Effector memory CD8-positive, alpha-beta T cell (primary cell): ENCODE measurements around the gene CAMTA1.

ENCODE experiments used
- ATAC-seq: fragments of 150-1000 bp; cut with Tn5 transposase; replicated peaks from 2 replicates; pipeline ENCODE4 v1.10.0; 2021; ENCODE audit warnings: mild to moderate bottlenecking, moderate library complexity
- DNase-seq, 3 experiments: peaks; one replicate each; pipeline ENCODE4 v3.0.0; 2021
- H3K27ac Mint-ChIP-seq, 2 donors: one replicate each; pipeline ENCODE4 v1.8.0; 2022; ENCODE audit warnings: mild to moderate bottlenecking in 2 of 2, mixed read lengths in 2 of 2, moderate library complexity in 2 of 2
- H3K27me3 Mint-ChIP-seq, 2 donors: one replicate each; pipeline ENCODE4 v1.8.0; 2022; ENCODE audit warnings: mixed read lengths in 2 of 2
- H3K36me3 Mint-ChIP-seq: one replicate; pipeline ENCODE4 v1.8.0; 2022; ENCODE audit warnings: mild to moderate bottlenecking, moderate library complexity, mixed read lengths; ENCODE audit not compliant: insufficient read depth
- H3K4me1 Mint-ChIP-seq, 2 donors: one replicate each; pipeline ENCODE4 v1.8.0; 2022; ENCODE audit warnings: low read depth in 2 of 2, mixed read lengths in 2 of 2
- H3K4me3 Mint-ChIP-seq, 2 donors: one replicate each; pipeline ENCODE4 v1.8.0; 2022; ENCODE audit warnings: mild to moderate bottlenecking in 2 of 2, mixed read lengths in 2 of 2, moderate library complexity in 2 of 2
- H3K9me3 Mint-ChIP-seq, 2 donors: one replicate each; pipeline ENCODE4 v1.8.0; 2022; ENCODE audit warnings: mixed read lengths in 2 of 2

The CAMTA1 gene

DNA sequence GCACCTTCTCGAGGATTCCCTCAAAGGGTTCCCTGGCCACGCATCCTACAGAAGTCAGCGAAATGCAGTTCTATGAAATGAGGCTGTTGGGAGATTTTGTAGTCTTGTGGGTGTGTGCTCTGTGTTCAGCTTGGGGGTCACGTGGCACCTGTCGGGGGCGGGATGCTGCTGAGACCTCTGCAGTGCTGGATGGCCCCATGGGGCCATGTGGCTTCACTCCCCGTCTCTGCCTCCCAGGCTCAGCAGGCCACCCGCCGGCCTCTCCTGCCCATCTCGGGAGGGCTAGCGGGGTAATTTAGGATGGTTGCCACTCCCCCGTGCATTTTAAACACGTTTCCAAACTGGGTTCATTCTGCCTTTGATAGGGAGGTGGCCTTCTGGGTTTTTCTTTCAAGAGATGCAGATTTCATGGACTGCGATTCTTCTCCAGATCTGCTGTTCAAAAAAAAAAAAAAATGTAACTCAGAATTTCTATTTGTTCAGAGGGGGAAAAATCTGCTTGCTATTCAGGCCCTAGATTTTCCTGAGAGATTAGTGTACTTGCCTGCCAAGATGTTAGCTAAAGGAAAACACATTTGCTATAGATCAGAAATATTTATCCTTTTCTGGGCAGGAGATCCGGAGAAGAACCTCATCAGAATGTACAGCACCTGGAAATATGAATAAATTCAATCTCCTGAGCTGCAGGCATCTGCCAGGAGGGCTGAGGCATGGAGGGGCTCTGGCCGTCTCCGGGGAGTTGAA is 708.6 kb downstream of the CAMTA1 start:
- Mint-ChIP-seq H3K4me3 (no peak overlapping the region), H3K27me3 (peaks cover 5 to 15% of the 10 kb centered on the region in 2 donors), H3K9me3 (peaks cover 9 to 11% of the 10 kb centered on the region in 2 donors), H3K4me1 (no peaks in the 10 kb centered on the region), H3K27ac (no peak overlapping the region), H3K36me3 (no peaks in the 10 kb centered on the region)
- ATAC-seq (no peak), DNase-seq (no peak)

DNA sequence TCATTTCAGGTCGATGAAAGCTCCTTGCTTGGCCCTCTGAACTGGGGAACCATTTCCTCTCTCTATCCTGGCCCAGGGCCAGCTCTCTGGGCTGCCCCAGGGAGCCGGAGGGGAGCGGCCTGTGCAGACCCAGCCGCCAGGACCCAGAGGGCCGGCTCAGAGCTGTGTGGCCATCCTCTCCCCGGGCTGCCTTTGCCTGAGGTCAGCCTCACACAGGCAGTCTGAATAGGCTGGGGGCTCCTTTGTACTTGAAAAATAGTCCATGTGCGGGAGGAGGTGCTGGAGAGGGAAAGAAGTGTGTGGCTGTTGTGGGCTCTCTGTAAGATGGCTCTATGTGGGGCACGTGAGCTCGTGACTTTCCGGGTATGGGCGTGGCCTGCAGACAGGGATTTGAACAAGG is 710.7 kb downstream of the CAMTA1 start:
- Mint-ChIP-seq H3K4me1 (no peaks in the 10 kb centered on the region), H3K27me3 (peaks cover 0 to 11% of the 10 kb centered on the region in 2 donors), H3K36me3 (no peaks in the 10 kb centered on the region), H3K9me3 (peaks cover 9 to 11% of the 10 kb centered on the region in 2 donors), H3K27ac (no peak overlapping the region), H3K4me3 (no peak overlapping the region)
- ATAC-seq: no peak
- DNase-seq: no peak

DNA sequence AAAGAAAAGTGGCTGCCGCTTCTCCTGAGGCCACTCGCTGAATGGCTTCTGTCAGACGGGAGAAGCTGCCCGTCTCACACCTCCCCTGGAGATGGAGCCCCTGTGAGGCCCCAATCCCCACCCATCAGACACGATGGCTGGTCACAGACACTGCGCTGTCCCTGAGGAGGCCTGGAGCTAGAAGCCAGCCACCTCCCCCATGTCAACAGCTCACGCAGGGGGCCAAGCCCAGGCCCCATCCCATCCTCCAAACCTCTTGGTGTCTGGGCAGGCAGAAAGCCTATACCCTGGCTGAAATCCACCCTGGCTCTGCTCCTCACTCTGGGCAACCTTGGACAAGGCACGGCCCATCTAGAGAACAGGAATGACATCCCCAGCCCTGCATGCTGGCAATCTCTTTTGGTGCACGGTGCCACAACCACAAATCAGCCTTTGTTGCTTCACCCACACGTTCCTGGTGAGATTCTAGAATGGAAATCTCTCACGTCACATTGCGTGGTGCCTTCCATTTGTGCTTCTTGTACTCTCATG is 711.9 kb downstream of the CAMTA1 start:
- DNase-seq: no peak
- Mint-ChIP-seq H3K9me3 (peaks cover 9 to 11% of the 10 kb centered on the region in 2 donors), H3K27me3 (peaks cover 0 to 6% of the 10 kb centered on the region in 2 donors), H3K36me3 (no peaks in the 10 kb centered on the region), H3K4me1 (no peaks in the 10 kb centered on the region), H3K4me3 (no peak overlapping the region), H3K27ac (no peak overlapping the region)
- ATAC-seq: no peak

DNA sequence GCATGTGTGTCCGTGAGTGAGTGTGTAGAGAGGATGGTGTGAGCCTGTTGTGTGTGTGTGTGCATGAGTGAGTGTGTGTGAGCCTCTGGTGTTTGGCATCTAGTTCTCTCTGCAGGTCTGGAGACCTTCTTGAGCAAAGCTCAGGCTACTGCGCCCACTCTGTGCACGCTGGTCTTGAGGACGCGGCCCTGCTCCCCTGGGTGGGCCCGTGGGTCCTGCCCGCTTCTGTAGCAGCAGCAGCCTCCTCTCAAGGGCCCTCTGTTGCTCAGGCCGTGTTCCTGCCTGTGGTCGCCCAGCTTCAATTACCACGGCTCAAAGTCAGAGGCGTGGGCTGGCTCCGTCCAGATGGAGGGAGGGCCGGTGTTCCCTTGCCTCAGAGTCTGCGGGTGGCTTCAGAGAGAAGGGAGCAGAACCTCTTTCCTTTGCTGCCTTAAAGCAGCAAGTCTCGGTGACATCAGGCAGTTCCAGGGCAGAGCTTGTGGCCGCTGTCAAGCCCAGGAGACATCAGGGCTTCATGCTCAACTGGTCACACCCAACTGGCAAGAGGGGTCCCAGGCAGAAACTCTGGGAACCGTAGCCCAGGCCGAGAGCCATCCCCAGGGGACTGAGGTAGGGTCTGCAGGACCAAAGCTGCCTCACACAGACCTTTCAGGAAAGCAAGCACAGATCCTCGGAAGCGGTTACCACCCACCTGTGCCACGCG is 715.3 kb downstream of the CAMTA1 start:
- H3K36me3 Mint-ChIP-seq: no peaks in the 10 kb centered on the region
- no peaks in the 10 kb centered on the region for H3K9me3 Mint-ChIP-seq
- H3K27ac Mint-ChIP-seq: no peak overlapping the region
- H3K4me3 Mint-ChIP-seq: no peak overlapping the region
- ATAC-seq (no peak), DNase-seq (no peak)
- H3K4me1 Mint-ChIP-seq: no peaks in the 10 kb centered on the region
- no peaks in the 10 kb centered on the region for H3K27me3 Mint-ChIP-seq

DNA sequence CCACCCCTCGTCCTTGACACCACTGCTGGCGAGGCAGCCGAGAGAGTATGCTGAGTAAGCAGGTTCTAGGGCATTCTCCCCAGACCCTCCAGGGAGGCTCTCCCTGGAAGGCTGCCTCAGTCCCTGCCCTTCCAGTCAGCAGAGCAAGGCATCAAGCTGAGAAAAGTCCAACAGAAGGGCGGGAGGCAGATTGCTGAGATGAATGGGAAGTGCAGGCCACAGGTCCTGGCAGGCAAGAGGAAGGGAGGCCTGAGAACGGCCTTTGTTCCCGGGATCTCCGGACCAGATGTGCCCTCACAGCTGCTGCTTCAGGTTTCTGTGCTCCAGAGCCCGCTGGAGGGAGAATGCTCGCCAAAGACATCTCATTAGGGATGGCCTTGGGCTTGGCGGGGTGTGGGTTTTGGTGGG is 715.8 kb downstream of the CAMTA1 start:
- Mint-ChIP-seq H3K9me3 (no peaks in the 10 kb centered on the region), H3K4me1 (no peaks in the 10 kb centered on the region), H3K4me3 (no peak overlapping the region), H3K27me3 (no peaks in the 10 kb centered on the region), H3K27ac (no peak overlapping the region), H3K36me3 (no peaks in the 10 kb centered on the region)
- ATAC-seq (no peak), DNase-seq (no peak)

DNA sequence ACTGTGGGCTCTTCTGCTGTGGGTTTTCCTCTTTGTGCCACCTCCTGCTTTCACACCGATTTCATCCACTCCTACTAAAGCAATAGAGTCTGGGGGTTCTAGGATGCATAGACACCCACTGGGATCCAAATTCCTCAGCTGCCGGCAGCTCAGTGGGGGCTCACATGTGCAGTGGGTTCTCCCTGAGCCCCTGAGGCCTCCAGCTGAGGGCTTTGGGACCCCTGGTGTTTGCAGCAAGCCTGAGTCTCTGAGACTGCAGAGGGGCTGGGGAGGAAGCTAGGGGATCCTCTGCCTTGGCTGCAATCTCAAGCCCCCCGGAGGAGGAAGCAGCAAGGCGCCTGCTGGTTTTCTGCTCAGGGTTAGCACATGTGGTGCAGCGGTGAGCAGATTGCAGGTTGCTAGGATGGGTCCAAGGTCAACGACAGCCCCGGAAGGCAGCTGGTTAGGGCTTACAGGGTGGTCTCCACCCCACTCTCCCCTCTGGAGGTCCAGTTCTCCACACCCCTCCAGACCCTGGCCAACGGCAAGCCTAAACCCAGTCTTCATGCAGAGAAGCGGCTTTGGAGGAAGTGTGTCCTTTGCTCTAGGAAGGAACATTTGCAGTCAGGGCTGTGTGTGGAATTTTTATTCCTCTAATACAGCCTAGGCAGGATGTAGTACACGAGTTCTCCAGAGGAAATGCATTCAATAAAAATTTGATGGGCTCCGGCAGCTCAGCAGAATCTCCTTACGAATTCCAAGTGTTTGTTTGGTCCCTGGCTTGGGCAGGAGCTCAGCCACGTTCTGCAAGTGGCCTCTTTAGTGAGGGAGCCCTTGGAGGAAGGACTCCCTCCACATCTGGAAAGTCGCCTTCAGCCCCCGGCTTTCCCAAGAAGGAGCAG is 716.7 kb downstream of the CAMTA1 start:
- H3K27me3 Mint-ChIP-seq: no peaks in the 10 kb centered on the region
- no peak overlapping the region for H3K27ac Mint-ChIP-seq
- no peak overlapping the region for H3K4me3 Mint-ChIP-seq
- H3K4me1 Mint-ChIP-seq: no peaks in the 10 kb centered on the region
- no peak for ATAC-seq
- no peaks in the 10 kb centered on the region for H3K9me3 Mint-ChIP-seq
- no peak for DNase-seq
- H3K36me3 Mint-ChIP-seq: no peaks in the 10 kb centered on the region

DNA sequence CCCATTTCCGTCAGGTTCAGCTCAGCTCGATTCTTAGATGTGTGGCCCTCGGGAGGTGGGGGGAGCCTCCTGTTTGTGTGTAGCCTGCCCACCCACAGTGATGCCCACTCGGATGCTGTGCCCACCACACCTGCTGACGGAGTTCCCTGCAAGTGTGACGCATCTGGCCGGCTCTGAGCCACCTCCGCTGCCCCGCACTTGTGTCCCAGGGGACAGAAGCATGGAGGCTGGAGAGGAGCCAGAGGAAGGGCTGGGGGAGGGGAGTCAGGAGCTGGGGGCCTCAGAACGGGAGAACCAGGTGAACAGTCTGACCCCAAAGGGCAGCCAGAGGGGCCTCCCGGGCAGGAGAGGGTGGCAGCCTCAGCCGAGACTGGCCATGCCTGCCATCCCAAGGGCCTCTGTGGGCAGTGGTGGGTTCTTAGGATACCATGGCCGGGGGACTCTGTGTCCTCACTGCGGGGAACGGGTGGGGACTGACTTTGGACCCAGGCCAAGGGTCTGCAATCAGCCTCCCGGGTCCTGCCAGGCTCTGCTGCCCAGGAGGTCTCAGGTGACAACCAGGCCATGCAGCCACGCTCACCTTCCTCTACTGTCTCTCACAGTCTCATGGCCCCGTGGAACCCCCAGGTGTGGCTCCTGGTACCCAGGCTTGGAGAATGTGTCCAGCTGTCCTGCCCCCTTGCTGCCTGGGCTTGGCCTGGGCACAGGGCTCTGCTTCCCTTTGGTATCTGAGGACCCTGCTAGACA is 718.6 kb downstream of the CAMTA1 start:
- Mint-ChIP-seq H3K27ac (no peak overlapping the region), H3K36me3 (no peaks in the 10 kb centered on the region)
- no peak for ATAC-seq

DNA sequence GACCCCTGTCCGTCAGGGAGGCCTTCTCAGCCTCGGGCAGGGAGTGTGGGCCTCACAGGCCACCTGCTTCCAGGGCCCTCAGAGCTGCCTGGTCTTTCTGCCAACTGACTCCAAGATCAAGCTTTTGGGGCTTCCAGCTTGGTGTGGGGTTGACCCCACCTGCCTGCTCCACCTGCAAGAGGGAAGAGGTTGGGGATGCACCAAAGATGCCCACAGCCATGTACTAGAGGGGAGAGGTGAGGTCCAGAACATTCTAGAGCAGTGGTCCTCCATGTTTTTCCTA is 719.1 kb downstream of the CAMTA1 start:
- Mint-ChIP-seq H3K9me3 (no peaks in the 10 kb centered on the region), H3K4me3 (no peak overlapping the region), H3K4me1 (no peaks in the 10 kb centered on the region), H3K27me3 (no peaks in the 10 kb centered on the region), H3K36me3 (no peaks in the 10 kb centered on the region), H3K27ac (no peak overlapping the region)
- DNase-seq (no peak), ATAC-seq (no peak)

More for the DNA sequence above, 718.6 kb downstream of the CAMTA1 start:
- no peak for DNase-seq
- no peak overlapping the region for H3K4me3 Mint-ChIP-seq
- H3K4me1 Mint-ChIP-seq: no peaks in the 10 kb centered on the region
- no peaks in the 10 kb centered on the region for H3K9me3 Mint-ChIP-seq
- H3K27me3 Mint-ChIP-seq: no peaks in the 10 kb centered on the region

DNA sequence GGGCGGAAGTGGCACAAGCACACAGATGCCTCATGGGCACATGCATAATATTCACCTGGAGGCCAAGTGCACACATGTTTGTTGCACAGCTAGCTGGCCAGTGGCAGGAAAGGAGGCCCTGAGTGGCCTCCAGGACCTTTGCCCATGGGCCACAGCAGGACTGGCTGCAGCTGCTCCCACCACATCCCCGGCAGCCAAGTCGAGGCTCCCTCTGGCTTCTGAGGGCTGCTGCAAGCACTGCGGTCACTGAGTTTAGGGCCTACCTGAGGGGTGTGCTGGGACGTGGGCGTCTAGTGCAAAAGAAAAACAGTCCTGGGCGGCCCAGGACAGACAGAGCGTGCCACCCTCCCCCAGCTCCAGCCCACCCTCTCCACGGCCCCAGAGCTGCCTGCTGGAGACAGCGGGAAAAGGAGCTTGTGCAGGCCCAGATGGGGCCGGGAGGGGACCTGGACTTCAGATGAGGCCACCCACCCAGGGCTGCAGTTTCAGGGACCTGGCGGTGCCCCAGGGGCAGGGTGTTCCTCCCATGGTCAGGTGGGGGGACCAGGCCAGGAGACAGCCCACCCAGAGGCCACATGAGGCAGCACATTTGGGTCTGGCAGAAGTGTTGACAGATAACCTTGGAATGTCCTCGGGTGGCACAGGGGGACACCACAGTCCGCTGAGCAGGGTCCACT is 720.0 kb downstream of the CAMTA1 start:
- Mint-ChIP-seq H3K27me3 (no peaks in the 10 kb centered on the region), H3K4me1 (no peaks in the 10 kb centered on the region), H3K27ac (no peak overlapping the region), H3K4me3 (no peak overlapping the region), H3K36me3 (no peaks in the 10 kb centered on the region), H3K9me3 (no peaks in the 10 kb centered on the region)
- no peak for ATAC-seq
- no peak for DNase-seq

DNA sequence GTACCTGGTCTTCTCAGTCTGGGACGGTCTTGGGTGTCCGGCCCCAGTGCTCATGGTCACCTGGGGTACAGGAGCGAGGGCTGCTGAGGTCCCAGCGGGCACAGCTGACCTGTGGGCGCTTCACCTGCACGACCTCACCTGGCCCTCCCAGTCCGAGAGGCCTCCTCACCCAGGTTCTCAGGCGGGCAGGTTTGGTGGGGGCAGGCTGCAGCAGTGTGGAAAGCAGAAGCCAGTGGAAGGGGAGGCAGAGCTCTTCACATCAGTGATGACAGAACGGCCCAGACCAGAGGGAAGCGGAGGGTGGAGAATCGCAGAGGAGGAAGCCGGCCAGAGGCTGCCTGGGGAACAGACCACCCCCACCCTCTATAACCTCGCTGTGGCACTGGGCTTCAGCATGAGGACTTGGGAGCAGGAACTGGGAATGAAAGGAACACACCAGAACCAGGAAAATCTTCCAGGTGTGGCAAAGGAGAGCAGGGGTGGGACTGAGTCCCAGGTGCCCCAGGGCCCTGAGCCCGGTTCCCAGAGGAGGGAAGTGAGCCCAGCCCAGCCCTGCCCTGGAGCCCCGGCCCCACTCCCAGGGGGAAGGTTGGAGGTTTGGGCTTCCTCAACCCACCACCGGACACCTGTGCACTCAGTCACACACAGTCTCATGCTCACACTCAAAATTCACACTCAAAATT is 720.7 kb downstream of the CAMTA1 start:
- ATAC-seq (no peak), DNase-seq (no peak)
- Mint-ChIP-seq H3K27ac (no peak overlapping the region), H3K27me3 (no peaks in the 10 kb centered on the region), H3K4me1 (no peaks in the 10 kb centered on the region), H3K4me3 (no peak overlapping the region), H3K9me3 (no peaks in the 10 kb centered on the region), H3K36me3 (no peaks in the 10 kb centered on the region)

DNA sequence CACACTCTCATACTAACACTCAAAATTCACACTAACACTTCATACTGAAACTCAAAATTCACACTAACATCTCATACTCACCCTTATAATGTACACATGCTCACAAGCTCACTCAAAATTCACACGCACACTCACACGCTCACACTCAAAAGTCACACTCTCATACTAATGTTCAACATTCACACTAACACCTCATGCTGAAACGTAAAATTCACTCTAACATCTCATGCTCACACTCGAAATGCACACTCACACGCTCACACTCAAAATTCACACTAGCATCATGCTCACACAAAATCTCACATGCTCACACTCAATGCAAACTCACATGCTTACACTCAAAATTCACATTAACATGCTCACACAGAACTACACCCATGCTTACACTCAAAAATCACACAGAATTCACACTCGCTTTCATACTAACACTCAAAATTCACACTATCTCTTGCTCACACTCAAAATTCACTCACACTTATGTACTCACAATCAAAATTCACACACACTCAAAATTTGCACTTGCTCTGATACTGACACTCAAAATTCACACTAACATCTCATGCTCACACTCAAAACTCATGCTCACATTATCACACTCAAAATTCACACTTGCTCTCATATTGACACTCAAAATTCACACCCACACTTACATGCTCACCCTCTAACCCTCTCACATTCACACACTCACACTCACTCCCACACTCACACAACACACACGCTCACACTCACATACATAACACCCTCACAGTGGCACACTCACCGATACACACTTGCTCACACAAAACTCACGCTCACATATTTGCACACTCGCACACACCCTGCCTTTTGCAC is 721.4 kb downstream of the CAMTA1 start:
- Mint-ChIP-seq H3K4me1 (no peaks in the 10 kb centered on the region), H3K9me3 (no peaks in the 10 kb centered on the region), H3K36me3 (no peaks in the 10 kb centered on the region), H3K27ac (no peak overlapping the region), H3K4me3 (no peak overlapping the region), H3K27me3 (peaks cover 0 to under 1% of the 10 kb centered on the region in 2 donors)
- ATAC-seq: no peak
- DNase-seq: no peak
